Parathyroid adenoma (tissue), 2 donors: ENCODE data around the gene CDH13.

Experiments
- H2AFZ ChIP-seq: fragments of 300-600 bp; sonication (generic); one replicate; pipeline ENCODE4 v1.7.0; 2017; ENCODE audit warnings: antibody characterized with exemption, mild to moderate bottlenecking
- H3K27ac ChIP-seq: fragments of 300-600 bp; sonication (generic); one replicate; pipeline ENCODE4 v1.7.0; 2017
- H3K27me3 ChIP-seq: fragments of 300-600 bp; sonication (generic); one replicate; pipeline ENCODE4 v1.7.0; 2017; ENCODE audit warnings: low read length; ENCODE audit not compliant: control insufficient read depth, insufficient read depth
- H3K36me3 ChIP-seq: fragments of 300-600 bp; sonication (generic); one replicate; pipeline ENCODE4 v1.7.0; 2017; ENCODE audit warnings: low read length; ENCODE audit not compliant: control insufficient read depth, insufficient read depth
- H3K4me1 ChIP-seq: fragments of 300-600 bp; sonication (generic); one replicate; pipeline ENCODE4 v1.7.0; 2017; ENCODE audit warnings: control low read depth
- H3K4me2 ChIP-seq: fragments of 300-600 bp; sonication (generic); one replicate; pipeline ENCODE4 v1.7.0; 2017; ENCODE audit warnings: low read length
- H3K4me3 ChIP-seq: fragments of 300-600 bp; sonication (generic); one replicate; pipeline ENCODE4 v1.7.0; 2017; ENCODE audit warnings: low read depth, low read length
- H3K79me2 ChIP-seq: fragments of 300-600 bp; sonication (generic); one replicate; pipeline ENCODE4 v1.7.0; 2017; ENCODE audit warnings: control low read depth
- H3K9ac ChIP-seq: fragments of 300-600 bp; sonication (generic); one replicate; pipeline ENCODE4 v1.7.0; 2017; ENCODE audit warnings: mild to moderate bottlenecking
- H3K9me3 ChIP-seq: fragments of 300-600 bp; sonication (generic); one replicate; pipeline ENCODE4 v1.7.0; 2017; ENCODE audit warnings: low read length; ENCODE audit not compliant: control insufficient read depth
- CTCF ChIP-seq: fragments of 300-600 bp; sonication (generic); IDR thresholded peaks from one replicate; pipeline ENCODE4 v1.7.0; 2017; ENCODE audit warnings: antibody characterized with exemption, mild to moderate bottlenecking
- donor health status: primary hyperparathyroidism.

CDH13 gene

GRCh38 chr16:83365166-83365565, 738.4 kb downstream of the CDH13 start:
- Histone ChIP-seq H3K4me2 (no peak overlapping the region), H3K4me3 (no peak overlapping the region), H3K36me3 (no peaks in the 10 kb centered on the region), H3K4me1 (no peaks in the 10 kb centered on the region), H3K27ac (no peak overlapping the region), H3K27me3 (no peaks in the 10 kb centered on the region), H3K9me3 (no peaks in the 10 kb centered on the region), H3K9ac (no peak overlapping the region), H2AFZ (no peak overlapping the region), H3K79me2 (no peaks in the 10 kb centered on the region)
- no peak for TF ChIP-seq CTCF

- no peak overlapping the region for H3K4me2 ChIP-seq
- no peak overlapping the region for H3K27ac ChIP-seq
- H3K36me3 ChIP-seq: no peaks in the 10 kb centered on the region
- no peak overlapping the region for H3K9ac ChIP-seq
- H3K27me3 ChIP-seq: no peaks in the 10 kb centered on the region
- TF ChIP-seq CTCF: no peak
- no peak overlapping the region for H2AFZ ChIP-seq
- H3K9me3 ChIP-seq: no peaks in the 10 kb centered on the region
- no peak overlapping the region for H3K4me3 ChIP-seq
- no peaks in the 10 kb centered on the region for H3K4me1 ChIP-seq
- H3K79me2 ChIP-seq: no peaks in the 10 kb centered on the region
These were observed 739.5 kb downstream of the CDH13 start for GRCh38 chr16:83366228-83366627.

- no peak overlapping the region for H3K4me2 ChIP-seq
- no peaks in the 10 kb centered on the region for H3K27me3 ChIP-seq
These were observed 748.2 kb downstream of the CDH13 start for GRCh38 chr16:83374979-83375378.

GRCh38 chr16:83389751-83390150, 763.0 kb downstream of the CDH13 start:
- no peaks in the 10 kb centered on the region for H3K79me2 ChIP-seq
- H2AFZ ChIP-seq: no peak overlapping the region
- TF ChIP-seq CTCF: no peak
- no peaks in the 10 kb centered on the region for H3K9me3 ChIP-seq
- no peaks in the 10 kb centered on the region for H3K4me1 ChIP-seq
- no peaks in the 10 kb centered on the region for H3K27me3 ChIP-seq
- no peak overlapping the region for H3K9ac ChIP-seq
- H3K36me3 ChIP-seq: no peaks in the 10 kb centered on the region
- H3K27ac ChIP-seq: no peak overlapping the region
- H3K4me3 ChIP-seq: no peak overlapping the region
- H3K4me2 ChIP-seq: no peak overlapping the region

More at GRCh38 chr16:83374979-83375378, 748.2 kb downstream of the CDH13 start:
- H3K36me3 ChIP-seq: no peaks in the 10 kb centered on the region
- H3K4me1 ChIP-seq: no peaks in the 10 kb centered on the region
- no peaks in the 10 kb centered on the region for H3K79me2 ChIP-seq
- no peak overlapping the region for H3K9ac ChIP-seq
- no peaks in the 10 kb centered on the region for H3K9me3 ChIP-seq
- H3K27ac ChIP-seq: no peak overlapping the region
- H3K4me3 ChIP-seq: no peak overlapping the region
- TF ChIP-seq CTCF: no peak
- no peak overlapping the region for H2AFZ ChIP-seq

GRCh38 chr16:83390759-83391158, 764.0 kb downstream of the CDH13 start:
- Histone ChIP-seq H3K4me1 (no peaks in the 10 kb centered on the region), H3K27me3 (no peaks in the 10 kb centered on the region), H3K4me3 (no peak overlapping the region), H3K27ac (no peak overlapping the region), H2AFZ (no peak overlapping the region), H3K36me3 (no peaks in the 10 kb centered on the region), H3K9me3 (no peaks in the 10 kb centered on the region), H3K9ac (no peak overlapping the region), H3K4me2 (no peak overlapping the region), H3K79me2 (no peaks in the 10 kb centered on the region)
- TF ChIP-seq CTCF: no peak
